SK-N-SH (cell line): Measurements from ENCODE around the gene CHD8. TPM values are rescaled to one million over a fixed set of nuclear protein-coding genes. Genes with fewer than 3 reads are reported as not detected.

Experiments
- CTCF ChIA-PET: fragments of 300-600, 350-600 bp; formaldehyde crosslinking; extraction: SDS; loops from one replicate; lab custom pipeline; 2021; lab: Yijun Ruan, JAX
- POLR2A ChIA-PET: fragments of 350-600 bp; sonication (Branson Sonifier 250); formaldehyde crosslinking; extraction: SDS; loops from one replicate; lab custom pipeline; 2020; ENCODE audit warnings: antibody characterized with exemption, inconsistent platforms; lab: Yijun Ruan, JAX
- DNase-seq: peaks from one replicate; pipeline ENCODE4 v3.0.0; 2012
- H2AFZ ChIP-seq: fragments of 200-600 bp; sonication (generic); 2 replicates; pipeline ENCODE4 v1.8.1; 2016; ENCODE audit warnings: antibody characterized with exemption, mild to moderate bottlenecking, low read depth
- H3F3A ChIP-seq: fragments of 200-600 bp; sonication (generic); replicated peaks from 2 replicates; pipeline ENCODE3; 2016; ENCODE audit warnings: antibody characterized with exemption, mild to moderate bottlenecking; ENCODE audit not compliant: insufficient read depth
- H3K27ac ChIP-seq, 2 experiments: fragments of 200-500 bp in 1 of 2; fragments of 200-600 bp in 1 of 2; sonication (Bioruptor generic) in 1 of 2; sonication (generic), shearing (Covaris generic) in 1 of 2; 2 replicates each; pipeline versions ENCODE4 v1.5.1 to v1.6.1; 2014 to 2016; ENCODE audit warnings: low read depth in 2 of 2, inconsistent platforms in 1 of 2, low read length in 1 of 2, mild to moderate bottlenecking in 1 of 2, mixed read lengths in 1 of 2
- H3K27me3 ChIP-seq: fragments of 200-600 bp; sonication (generic), shearing (Covaris generic); 2 replicates; pipeline ENCODE4 v1.6.1; 2016; ENCODE audit warnings: mixed run types; ENCODE audit not compliant: insufficient read depth
- H3K36me3 ChIP-seq, 2 experiments: fragments of 200-500 bp in 1 of 2; fragments of 200-600 bp in 1 of 2; sonication (Bioruptor generic) in 1 of 2; sonication (generic) in 1 of 2; replicated peaks in 1 of 2; 2 replicates each; pipeline versions ENCODE3 to v1.5.1; 2014 to 2016; ENCODE audit warnings: low read length in 1 of 2, mild to moderate bottlenecking in 1 of 2; ENCODE audit not compliant: insufficient read depth in 2 of 2, control insufficient read depth in 1 of 2
- H3K4me1 ChIP-seq, 2 experiments: fragments of 200-500 bp in 1 of 2; fragments of 200-600 bp in 1 of 2; sonication (Bioruptor generic) in 1 of 2; sonication (generic), shearing (Covaris generic) in 1 of 2; 2 replicates each; pipeline versions ENCODE4 v1.5.1 to v1.6.1; 2014 to 2016; ENCODE audit warnings: low read depth in 1 of 2, low read length in 1 of 2, mixed run types in 1 of 2; ENCODE audit not compliant: insufficient read depth in 2 of 2, control insufficient read depth in 1 of 2
- H3K4me2 ChIP-seq: fragments of 200-600 bp; sonication (generic), shearing (Covaris generic); 2 replicates; pipeline ENCODE4 v1.6.1; 2017; ENCODE audit warnings: mixed run types
- H3K4me3 ChIP-seq, 2 experiments: fragments of 200-500 bp in 1 of 2; fragments of 200-600 bp in 1 of 2; sonication (Bioruptor generic) in 1 of 2; sonication (generic), shearing (Covaris generic) in 1 of 2; 2 replicates each; pipeline versions ENCODE4 v1.5.1 to v1.8.1; 2014 to 2016; ENCODE audit warnings: low read depth in 2 of 2, inconsistent platforms in 1 of 2, low read length in 1 of 2, mild to moderate bottlenecking in 1 of 2, mixed read lengths in 1 of 2, moderate library complexity in 1 of 2
- H3K79me2 ChIP-seq: fragments of 200-600 bp; sonication (generic); 2 replicates; pipeline ENCODE4 v1.8.1; 2017; ENCODE audit warnings: mild to moderate bottlenecking; ENCODE audit not compliant: insufficient read depth
- H3K9ac ChIP-seq: fragments of 200-600 bp; sonication (generic); 2 replicates; pipeline ENCODE4 v1.6.1; 2017; ENCODE audit warnings: mixed run types
- H3K9me2 ChIP-seq: fragments of 200-600 bp; sonication (generic); 2 replicates; pipeline ENCODE4 v1.6.1; 2017; ENCODE audit warnings: mixed run types
- H3K9me3 ChIP-seq: fragments of 200-600 bp; sonication (generic); 2 replicates; pipeline ENCODE4 v1.6.1; 2017; ENCODE audit warnings: mixed run types, mild to moderate bottlenecking, moderate library complexity
- H4K20me1 ChIP-seq: fragments of 200-600 bp; sonication (generic); 2 replicates; pipeline ENCODE4 v1.6.1; 2017; ENCODE audit warnings: mild to moderate bottlenecking, mixed run types; ENCODE audit not compliant: insufficient read depth
- CTCF ChIP-seq: fragments of 200-600 bp; sonication (generic); IDR thresholded peaks from 2 replicates; pipeline ENCODE4 v1.6.1; 2017; ENCODE audit warnings: antibody characterized with exemption, mild to moderate bottlenecking, moderate library complexity
- ELF1 ChIP-seq: IDR thresholded peaks from 2 replicates; pipeline ENCODE4 v1.4.0; 2012
- EZH2phosphoT487 ChIP-seq: fragments of 200-600 bp; sonication (generic); IDR thresholded peaks from 2 replicates; pipeline ENCODE4 v1.6.1; 2017; ENCODE audit warnings: low read depth, mixed run types, mild to moderate bottlenecking, antibody characterized with exemption, moderate library complexity, borderline replicate concordance
- FOXM1 ChIP-seq: IDR thresholded peaks from 2 replicates; pipeline ENCODE4 v1.4.0; 2012; ENCODE audit warnings: low read depth, mild to moderate bottlenecking
- GABPA ChIP-seq: IDR thresholded peaks from 2 replicates; pipeline ENCODE4 v1.4.0; 2012; ENCODE audit warnings: low read depth, mild to moderate bottlenecking
- GATA2 ChIP-seq: sonication (generic); formaldehyde crosslinking; IDR thresholded peaks from 2 replicates; pipeline ENCODE4 v1.5.0; 2020; ENCODE audit warnings: mild to moderate bottlenecking, missing genetic modification reagents
- JUND ChIP-seq: IDR thresholded peaks from 2 replicates; pipeline ENCODE4 v1.4.0; 2012
- MXI1 ChIP-seq: IDR thresholded peaks from 2 replicates; pipeline ENCODE4 v1.6.1; 2012; ENCODE audit warnings: mild to moderate bottlenecking, low read depth, low read length, improper control_type of control experiment
- NFIC ChIP-seq: IDR thresholded peaks from 2 replicates; pipeline ENCODE4 v1.4.0; 2012; ENCODE audit warnings: borderline replicate concordance
- POLR2AphosphoS5 ChIP-seq: IDR thresholded peaks from 2 replicates; pipeline ENCODE4 v1.6.1; 2012; ENCODE audit warnings: low read depth, low read length
- RAD21 ChIP-seq: IDR thresholded peaks from 2 replicates; pipeline ENCODE4 v1.6.1; 2012; ENCODE audit warnings: mild to moderate bottlenecking, low read length
- REST ChIP-seq: IDR thresholded peaks from 2 replicates; pipeline ENCODE4 v1.6.1; 2012; ENCODE audit warnings: mild to moderate bottlenecking, low read depth, low read length, moderate library complexity
- RFX5 ChIP-seq: IDR thresholded peaks from 2 replicates; pipeline ENCODE4 v1.6.1; 2012; ENCODE audit warnings: mild to moderate bottlenecking, improper control_type of control experiment, low read length
- TEAD4 ChIP-seq: IDR thresholded peaks from 2 replicates; pipeline ENCODE4 v1.4.0; 2012; ENCODE audit warnings: mild to moderate bottlenecking, borderline replicate concordance; ENCODE audit not compliant: insufficient read depth
- YY1 ChIP-seq: IDR thresholded peaks from 2 replicates; pipeline ENCODE4 v1.4.0; 2012; ENCODE audit warnings: low read depth, mild to moderate bottlenecking
- WGBS: methylation state at CpG from one replicate; pipeline ENCODE4 v1.1.6; 2017; ENCODE audit warnings: low lambda C conversion rate; 5-methylcytosine and 5-hydroxymethylcytosine counted together
- polyA plus RNA-seq, 3 experiments: library from polyadenylated mRNA; depleted of rRNA; stranded (reverse); fragments of >200 nt; gene quantifications; 2 replicates each; pipeline ENCODE4 v1.2.3, GENCODE V29; 2012
- TF ChIP-seq, protein P1 (sequence below): fragments of 150-350 bp; IDR thresholded peaks from 2 replicates; pipeline ENCODE4 v1.6.1; 2017; ENCODE audit warnings: antibody characterized with exemption, low read length, low read depth, borderline replicate concordance

CHD8 gene
- polyA plus RNA-seq, 1 of the 3 experiments (the other 2 are of a cell fraction) = 25.3 TPM

DNA sequence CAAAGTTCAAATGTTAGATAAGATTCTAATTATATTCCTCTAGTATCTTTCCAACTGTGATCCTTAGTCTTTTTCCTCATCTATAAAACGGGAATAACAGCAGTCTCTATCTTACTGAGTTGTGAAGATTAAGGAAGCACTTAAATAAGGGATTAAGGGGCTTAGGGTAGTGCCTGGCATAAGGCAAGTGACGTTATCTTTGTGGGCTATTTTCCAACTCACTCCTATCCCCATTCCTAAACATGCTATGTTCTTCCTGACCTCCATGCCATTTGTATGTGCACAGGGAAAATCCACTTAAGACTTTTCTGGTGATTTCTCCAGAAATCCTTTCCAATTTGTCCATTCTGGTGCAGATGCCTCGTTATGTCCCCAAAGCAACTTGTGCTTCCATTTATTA lies 105.4 kb downstream of the CHD8 start:
- peaks cover 40 to 45% of the 10 kb centered on the region in 2 experiments for H3K36me3 ChIP-seq
- H3K4me1 ChIP-seq = no peaks in the 10 kb centered on the region
- H3F3A ChIP-seq = peaks cover 11% of the 10 kb centered on the region
- H3K27me3 ChIP-seq = no peaks in the 10 kb centered on the region
- H3K9me3 ChIP-seq = no peaks in the 10 kb centered on the region
- H3K4me2 ChIP-seq = no peak overlapping the region
- TF ChIP-seq FOXM1 = no peak
- no peak for TF ChIP-seq YY1
- TF ChIP-seq REST = no peak
- no peak; the same call in 1 of the 2 replicates for TF ChIP-seq POLR2AphosphoS5
- no peak for TF ChIP-seq ELF1
- TF ChIP-seq, protein P1, sequence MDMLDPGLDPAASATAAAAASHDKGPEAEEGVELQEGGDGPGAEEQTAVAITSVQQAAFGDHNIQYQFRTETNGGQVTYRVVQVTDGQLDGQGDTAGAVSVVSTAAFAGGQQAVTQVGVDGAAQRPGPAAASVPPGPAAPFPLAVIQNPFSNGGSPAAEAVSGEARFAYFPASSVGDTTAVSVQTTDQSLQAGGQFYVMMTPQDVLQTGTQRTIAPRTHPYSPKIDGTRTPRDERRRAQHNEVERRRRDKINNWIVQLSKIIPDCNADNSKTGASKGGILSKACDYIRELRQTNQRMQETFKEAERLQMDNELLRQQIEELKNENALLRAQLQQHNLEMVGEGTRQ = no peak
- TF ChIP-seq RAD21 = no peak
- no peak for TF ChIP-seq TEAD4
- TF ChIP-seq MXI1 = no peak
- no peak for TF ChIP-seq RFX5
- no peak for TF ChIP-seq CTCF
- no peak for TF ChIP-seq NFIC
- no peak for DNase-seq
- 57% methylated on average over 3 of the region's 3 CpGs for WGBS
- H3K9me2 ChIP-seq = no peaks in the 10 kb centered on the region
- CTCF ChIA-PET = no interaction called here
- no peak overlapping the region for H3K9ac ChIP-seq
- H4K20me1 ChIP-seq = no peaks in the 10 kb centered on the region
- no peak overlapping the region for H3K27ac ChIP-seq
- H3K79me2 ChIP-seq = no peaks in the 10 kb centered on the region
- H3K4me3 ChIP-seq = no peak overlapping the region
- H2AFZ ChIP-seq = no peak overlapping the region
- POLR2A ChIA-PET = no interaction called here

- H3F3A ChIP-seq = peaks cover 11% of the 10 kb centered on the region
- 65% methylated on average over 2 of the region's 2 CpGs for WGBS
- peaks cover 13 to 19% of the 10 kb centered on the region in 2 experiments for H3K36me3 ChIP-seq
- H3K4me1 ChIP-seq = no peaks in the 10 kb centered on the region
- H3K4me3 ChIP-seq = no peak overlapping the region
- no peaks in the 10 kb centered on the region for H3K9me2 ChIP-seq
- H4K20me1 ChIP-seq = no peaks in the 10 kb centered on the region
- CTCF ChIA-PET = interaction anchor here (0.8 to 1.4 kb wide), 3 partner anchors 9 to 17 kb away, joined by 3 to 4 read pairs (median 3); no protein-coding TSS in a partner anchor
- H3K79me2 ChIP-seq = no peaks in the 10 kb centered on the region
- POLR2A ChIA-PET = no interaction called here
- H3K4me2 ChIP-seq = peak overlapping the region; percentile 29; the same call in 1 of the 2 replicates
- no peak overlapping the region for H3K9ac ChIP-seq
- H3K9me3 ChIP-seq = no peaks in the 10 kb centered on the region
- no peaks in the 10 kb centered on the region for H3K27me3 ChIP-seq
- no peak overlapping the region for H3K27ac ChIP-seq
- DNase-seq = no peak
- H2AFZ ChIP-seq = no peak overlapping the region
- TF ChIP-seq, protein P1 = no peak
- TF ChIP-seq GATA2 (CRISPR knock-in tag) (no peak), POLR2AphosphoS5 (no peak), JUND (no peak), REST (no peak), GABPA (no peak), EZH2phosphoT487 (no peak), RAD21 (no peak)
These were observed 108.7 kb downstream of the CHD8 start for GRCh38 chr14:21347201-21347600.
